RWPE2 (cell line): ENCODE results near the gene IL31RA.

ENCODE experiments used
- ATAC-seq: fragments of 200-7000 bp; cut with Tn5 transposase; 3 replicates; pipeline ENCODE4 v1.9.1; 2021; ENCODE audit warnings: low read depth
- DNase-seq: peaks from one replicate; pipeline ENCODE4 v3.0.0-alpha.2; 2020; ENCODE audit warnings: low spot score
- H3K27ac ChIP-seq: fragments of 450-650 bp; 2 replicates; pipeline ENCODE4 v1.5.1; 2017; ENCODE audit warnings: mild to moderate bottlenecking; ENCODE audit not compliant: poor library complexity, severe bottlenecking
- H3K27me3 ChIP-seq: fragments of 250-450 bp; sonication (Bioruptor Pico); 2 replicates; pipeline ENCODE4 v1.5.1; 2021; ENCODE audit warnings: mild to moderate bottlenecking, moderate library complexity; ENCODE audit not compliant: insufficient read depth, poor library complexity, severe bottlenecking
- H3K36me3 ChIP-seq: fragments of 250-450 bp; sonication (Bioruptor Pico); 2 replicates; pipeline ENCODE4 v1.5.1; 2020; ENCODE audit warnings: low read depth, mild to moderate bottlenecking, moderate library complexity
- H3K4me1 ChIP-seq: fragments of 250-450 bp; sonication (Bioruptor Pico); 2 replicates; pipeline ENCODE4 v1.5.1; 2021; ENCODE audit warnings: mild to moderate bottlenecking, moderate library complexity; ENCODE audit not compliant: insufficient read depth, poor library complexity, severe bottlenecking
- H3K4me3 ChIP-seq: fragments of 250-450 bp; sonication (Bioruptor Pico); 2 replicates; pipeline ENCODE4 v1.5.1; 2021; ENCODE audit warnings: mild to moderate bottlenecking, moderate library complexity; ENCODE audit not compliant: severe bottlenecking
- H3K9me3 ChIP-seq: fragments of 250-450 bp; sonication (Bioruptor Pico); 2 replicates; pipeline ENCODE4 v1.5.1; 2021; ENCODE audit warnings: mild to moderate bottlenecking, moderate library complexity; ENCODE audit not compliant: severe bottlenecking
- CTCF ChIP-seq: fragments of 450-650 bp; IDR thresholded peaks from one replicate; pipeline ENCODE4 v1.5.1; 2017; ENCODE audit warnings: mild to moderate bottlenecking, moderate library complexity; ENCODE audit not compliant: poor library complexity, severe bottlenecking

The IL31RA gene

GRCh38 chr5:55894135-55894534 is 43.0 kb downstream of the IL31RA start:
- DNase-seq = no peak
- H3K27me3 ChIP-seq = no peaks in the 10 kb centered on the region
- H3K4me1 ChIP-seq = no peaks in the 10 kb centered on the region
- no peaks in the 10 kb centered on the region for H3K36me3 ChIP-seq
- no peak for ATAC-seq
- H3K4me3 ChIP-seq = no peak overlapping the region
- H3K27ac ChIP-seq = no peak overlapping the region
- no peak for TF ChIP-seq CTCF
- no peaks in the 10 kb centered on the region for H3K9me3 ChIP-seq

DNA sequence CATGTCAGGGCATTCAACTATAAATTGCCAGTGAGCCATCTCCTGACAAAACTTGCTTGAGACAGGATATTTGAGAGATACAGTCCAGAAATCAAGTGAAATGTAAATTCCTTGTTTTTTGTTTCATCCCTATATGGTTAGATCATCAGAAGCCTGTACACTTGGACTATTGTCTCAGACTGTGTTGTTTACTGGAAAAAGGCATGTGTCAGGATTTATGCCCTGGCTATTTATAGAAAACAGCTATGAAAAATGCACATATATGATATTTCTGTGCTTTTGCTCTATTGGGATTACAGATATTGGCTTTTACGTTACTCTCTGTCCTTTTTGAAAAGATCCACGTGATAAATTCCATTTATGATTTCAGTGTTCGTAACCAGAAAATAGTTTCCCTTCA is 44.2 kb downstream of the IL31RA start:
- H3K27ac ChIP-seq = no peak overlapping the region
- no peak for ATAC-seq
- no peak for DNase-seq
- H3K9me3 ChIP-seq = no peaks in the 10 kb centered on the region
- no peaks in the 10 kb centered on the region for H3K27me3 ChIP-seq
- TF ChIP-seq CTCF = no peak
- H3K4me1 ChIP-seq = no peaks in the 10 kb centered on the region
- no peaks in the 10 kb centered on the region for H3K36me3 ChIP-seq
- no peak overlapping the region for H3K4me3 ChIP-seq

DNA sequence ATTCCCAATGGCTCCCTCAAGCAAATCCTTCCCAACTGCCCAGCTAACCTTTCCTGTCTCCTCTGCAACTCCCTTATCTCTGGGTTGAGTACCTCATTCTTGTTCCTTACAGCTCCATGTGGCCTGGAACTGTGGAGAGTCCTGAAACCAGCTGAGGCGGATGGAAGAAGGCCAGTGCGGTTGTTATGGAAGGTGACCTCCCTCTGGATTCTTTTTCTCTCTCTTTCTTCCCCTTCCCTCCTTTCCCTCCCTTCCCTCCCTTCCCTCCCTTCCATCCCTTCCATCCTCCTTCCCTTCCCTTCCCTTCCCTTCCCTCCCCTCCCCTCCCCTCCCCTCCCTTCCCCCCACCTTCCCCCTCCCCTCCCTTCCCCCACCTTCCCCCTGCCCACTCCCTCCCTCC is 45.1 kb downstream of the IL31RA start:
- ATAC-seq (no peak), DNase-seq (no peak)
- Histone ChIP-seq H3K4me3 (no peak overlapping the region), H3K9me3 (no peaks in the 10 kb centered on the region), H3K27me3 (no peaks in the 10 kb centered on the region), H3K27ac (no peak overlapping the region), H3K36me3 (no peaks in the 10 kb centered on the region), H3K4me1 (no peaks in the 10 kb centered on the region)
- no peak for TF ChIP-seq CTCF

GRCh38 chr5:55896663-55897062 is 45.5 kb downstream of the IL31RA start:
- ATAC-seq (no peak), DNase-seq (no peak)
- Histone ChIP-seq H3K27ac (no peak overlapping the region), H3K36me3 (no peaks in the 10 kb centered on the region), H3K9me3 (no peaks in the 10 kb centered on the region), H3K4me3 (no peak overlapping the region), H3K27me3 (no peaks in the 10 kb centered on the region), H3K4me1 (no peaks in the 10 kb centered on the region)
- no peak for TF ChIP-seq CTCF

- H3K27ac ChIP-seq = no peak overlapping the region
- H3K36me3 ChIP-seq = no peaks in the 10 kb centered on the region
These were observed 46.2 kb downstream of the IL31RA start for GRCh38 chr5:55897206-55897894.

More at GRCh38 chr5:55897206-55897894, 46.2 kb downstream of the IL31RA start:
- no peak for TF ChIP-seq CTCF
- H3K27me3 ChIP-seq = no peaks in the 10 kb centered on the region
- H3K9me3 ChIP-seq = no peaks in the 10 kb centered on the region
- no peak for DNase-seq
- no peak overlapping the region for H3K4me3 ChIP-seq
- ATAC-seq = no peak
- H3K4me1 ChIP-seq = peaks cover 5% of the 10 kb centered on the region
